Right ventricle myocardium superior (tissue), 1 donor: ENCODE data around the gene MAPRE3. TPM values are rescaled to one million over a fixed set of nuclear protein-coding genes. Genes with fewer than 3 reads are reported as not detected.
"Not testable (repeated sequence)": the region's sequence is repeated elsewhere in the genome, so short reads cannot be mapped to it uniquely, and the experiment has no call there.

Experiments used
- ATAC-seq: fragments of 200-7000 bp; cut with Tn5 transposase; one replicate; pipeline ENCODE4 v1.9.1; 2020; ENCODE audit warnings: mild to moderate bottlenecking; ENCODE audit not compliant: poor library complexity
- DNase-seq: peaks from one replicate; pipeline ENCODE4 v3.0.0-alpha.2; 2020
- intact Hi-C: fragments of 100-400 bp; cut with DNase I; formaldehyde crosslinking; loops from one replicate; pipeline ENCODE4 v1.11.2; 2022
- total RNA-seq: library from RNA; stranded (reverse); fragmentation: NEBNext Ultra II Directional; extraction: Animal tissue kit (Norgen Biotek cat#: 25700); gene quantifications from one replicate; pipeline ENCODE4 v1.2.1, GENCODE V29; 2021
- donor health status: DM: no; HTN: yes; CAD: no; lungs with severe emphysema.

MAPRE3 gene
- total RNA-seq, 1 donor from 2014 or later, result 57.9 TPM

- DNase-seq, result peak; percentile 88
Measured at GRCh38 chr2:27071990-27072830, 101.8 kb downstream of the MAPRE3 start.

GRCh38 chr2:27072920-27073319, 102.5 kb downstream of the MAPRE3 start:
- DNase-seq, result no peak
- intact Hi-C loops, result no loop called here
- no peak for ATAC-seq

More at GRCh38 chr2:27071990-27072830, 101.8 kb downstream of the MAPRE3 start:
- ATAC-seq, result peak; percentile 38
- intact Hi-C loops, result no loop called here

- ATAC-seq (no peak), DNase-seq (no peak)
- intact Hi-C loops, result no loop called here
Measured at GRCh38 chr2:27073782-27074181, 103.3 kb downstream of the MAPRE3 start.

- ATAC-seq (no peak), DNase-seq (peak; percentile 81)
- intact Hi-C loops, result no loop called here
Measured at GRCh38 chr2:27074738-27075565, 104.5 kb downstream of the MAPRE3 start.

GRCh38 chr2:27075566-27075871, 105.1 kb downstream of the MAPRE3 start:
- ATAC-seq, intact Hi-C loops: not testable (repeated sequence)
- DNase-seq, result peak; percentile 11

- intact Hi-C loops, result no loop called here
- DNase-seq (no peak), ATAC-seq (no peak)
Measured at GRCh38 chr2:27076323-27076722, 105.9 kb downstream of the MAPRE3 start.

Other genes starting within 250 kb of the MAPRE3 start
- gene SLC35F6, start 206.4 kb upstream of the MAPRE3 start, total RNA-seq, result 18.3 TPM
- 0.51 TPM for gene CENPA, start 184.6 kb upstream of the MAPRE3 start, total RNA-seq
- not detected for gene DPYSL5, start 122.5 kb upstream of the MAPRE3 start, total RNA-seq
- gene TMEM214, start 62.3 kb downstream of the MAPRE3 start, total RNA-seq, result 28.2 TPM
- 6.8 TPM for gene AGBL5, start 81.0 kb downstream of the MAPRE3 start, total RNA-seq
- 393 TPM for gene OST4, start 101.0 kb downstream of the MAPRE3 start, total RNA-seq
- gene EMILIN1, start 108.0 kb downstream of the MAPRE3 start, total RNA-seq, result 17.4 TPM
- gene KHK, start 116.1 kb downstream of the MAPRE3 start, total RNA-seq, result 3.3 TPM
- gene CGREF1, start 148.5 kb downstream of the MAPRE3 start, total RNA-seq, result 1.4 TPM
- gene ABHD1, start 153.2 kb downstream of the MAPRE3 start, total RNA-seq, result 4.0 TPM
- gene PREB, start 164.0 kb downstream of the MAPRE3 start, total RNA-seq, result 50.6 TPM
- not detected for gene PRR30, start 168.8 kb downstream of the MAPRE3 start, total RNA-seq
- not detected for gene TCF23, start 178.4 kb downstream of the MAPRE3 start, total RNA-seq
- gene ATRAID, start 241.4 kb downstream of the MAPRE3 start, total RNA-seq, result 109 TPM
- 12.3 TPM for gene SLC5A6, start 241.6 kb downstream of the MAPRE3 start, total RNA-seq
- 8.6 TPM for gene CAD, start 246.7 kb downstream of the MAPRE3 start, total RNA-seq